Endothelial cell of umbilical vein (primary cell): ENCODE data around the gene PPP1R18.

Experiments
- CTCF ChIP-seq, 2 donors: IDR thresholded peaks; 1 replicate in 1 of 2; 2 replicates in 1 of 2; pipeline ENCODE4 v1.5.1; 2011; ENCODE audit warnings: low read length in 2 of 2, mild to moderate bottlenecking in 2 of 2, moderate library complexity in 2 of 2, control low read depth in 1 of 2, inconsistent platforms in 1 of 2, low read depth in 1 of 2; ENCODE audit not compliant: insufficient read depth in 1 of 2; ENCODE audit errors: extremely low read depth in 1 of 2
- MAX ChIP-seq: IDR thresholded peaks from 2 replicates; pipeline ENCODE4 v1.6.1; 2011; ENCODE audit not compliant: insufficient read depth, insufficient read length
- MYC ChIP-seq: IDR thresholded peaks from one replicate; pipeline ENCODE4 v1.6.1; 2011; ENCODE audit warnings: mild to moderate bottlenecking, low read depth, low read length

- TF ChIP-seq MYC (no peak), MAX (no peak), CTCF (IDR thresholded peaks at IDR 0.05; ENCODE audit: extremely low read depth in 1 of 2, insufficient read depth in 1 of 2, low read depth in 1 of 2, low read length in 2 of 2) (no peak)
Observed at GRCh38 chr6:30735668-30736314, 49.3 kb upstream of the PPP1R18 start.
